Metanephros (tissue), 2 donors: ENCODE data around the gene PRR23E. TPM values are rescaled to one million over a fixed set of nuclear protein-coding genes. Genes with fewer than 3 reads are reported as not detected.

Source experiments
- small RNA-seq: library from RNA; depleted of rRNA; stranded (forward); fragments of <200 nt; gene quantifications from one replicate; pipeline ENCODE3, GENCODE V24; 2014; ENCODE audit warnings: low replicate concordance
- total RNA-seq: library from RNA; depleted of rRNA; stranded (reverse); fragments of >200 nt; gene quantifications from one replicate; pipeline ENCODE4 v1.2.3, GENCODE V29; 2014

The PRR23E gene, protein sequence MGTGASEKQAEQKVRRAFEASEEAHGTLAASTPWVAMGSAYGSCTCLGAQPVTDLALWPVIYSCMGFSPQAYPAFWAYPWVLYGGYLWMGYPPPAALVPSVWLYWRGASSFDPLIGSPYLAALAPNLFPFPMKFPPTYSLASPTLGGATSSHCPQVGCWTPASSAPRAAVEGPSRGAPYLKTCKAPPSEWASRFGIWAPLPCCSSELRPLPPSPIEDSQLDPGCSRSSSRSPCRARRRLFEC
- not detected for total RNA-seq

DNA sequence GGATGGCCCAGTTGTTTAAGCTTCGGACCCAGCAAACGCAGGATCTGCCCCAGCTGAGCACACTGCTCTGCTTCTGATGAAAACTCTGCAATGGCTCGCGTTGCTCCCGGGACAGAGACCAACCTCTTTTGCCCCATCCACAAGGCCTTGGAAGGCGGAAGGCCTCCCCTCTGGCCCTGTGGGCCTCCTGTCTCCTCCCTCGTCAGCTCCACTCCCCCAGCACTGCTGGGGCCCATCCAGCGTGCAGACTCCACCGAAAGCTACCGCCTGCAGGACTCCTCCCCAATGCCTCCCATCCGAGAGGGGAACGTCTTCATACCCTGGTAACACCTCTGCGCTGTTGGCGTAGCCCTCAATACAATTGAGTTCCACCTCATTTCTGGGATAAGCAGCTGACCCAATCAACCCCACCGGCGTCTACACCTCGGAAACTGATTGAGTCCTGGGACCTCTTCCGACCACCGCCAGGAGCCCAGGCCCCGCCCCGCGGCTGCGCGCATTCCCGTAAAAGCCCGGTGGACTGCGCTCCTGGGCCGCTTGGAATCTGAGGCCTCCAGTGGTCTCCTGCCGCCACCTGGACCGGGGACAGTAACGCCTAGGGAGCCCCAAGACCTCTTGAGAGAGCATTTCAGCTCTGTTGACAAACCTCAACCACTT is at the start of gene PRR23E:
TSS of gene PRR23E (plus strand) at position 556 of the 657 bp plus-strand sequence. CDS start 3,555 bp downstream, outside the sequence.

Small RNA genes lying within 50 kb of the gene (small RNA-seq; reads per million reads assigned to genes)
- gene RF00019 (not detected), gene RNU6-1047P (not detected)

Other genes with a start within 250 kb of the PRR23E start
- 38.8 TPM for gene PLXNA1, start 210.0 kb upstream of the PRR23E start, total RNA-seq
- gene PRR20G, start 94.9 kb downstream of the PRR23E start, total RNA-seq: not detected